UCSD-AML1 (cell line): Measurements from ENCODE around the gene PTPRQ.
"Not testable (repeated sequence)": the region's sequence is repeated elsewhere in the genome, so short reads cannot be mapped to it uniquely, and the experiment has no call there.

Experiments used
- DNase-seq: peaks from one replicate; lab custom pipeline; 2025; ENCODE audit not compliant: unreplicated experiment; lab: John Stamatoyannopoulos, UW

PTPRQ gene

GRCh38 chr12:80472236-80472635 lies 28.2 kb downstream of the PTPRQ start:
- no peak for DNase-seq

- peak; percentile 20 for DNase-seq
Measured at GRCh38 chr12:80472911-80473500, 29.0 kb downstream of the PTPRQ start.

DNA sequence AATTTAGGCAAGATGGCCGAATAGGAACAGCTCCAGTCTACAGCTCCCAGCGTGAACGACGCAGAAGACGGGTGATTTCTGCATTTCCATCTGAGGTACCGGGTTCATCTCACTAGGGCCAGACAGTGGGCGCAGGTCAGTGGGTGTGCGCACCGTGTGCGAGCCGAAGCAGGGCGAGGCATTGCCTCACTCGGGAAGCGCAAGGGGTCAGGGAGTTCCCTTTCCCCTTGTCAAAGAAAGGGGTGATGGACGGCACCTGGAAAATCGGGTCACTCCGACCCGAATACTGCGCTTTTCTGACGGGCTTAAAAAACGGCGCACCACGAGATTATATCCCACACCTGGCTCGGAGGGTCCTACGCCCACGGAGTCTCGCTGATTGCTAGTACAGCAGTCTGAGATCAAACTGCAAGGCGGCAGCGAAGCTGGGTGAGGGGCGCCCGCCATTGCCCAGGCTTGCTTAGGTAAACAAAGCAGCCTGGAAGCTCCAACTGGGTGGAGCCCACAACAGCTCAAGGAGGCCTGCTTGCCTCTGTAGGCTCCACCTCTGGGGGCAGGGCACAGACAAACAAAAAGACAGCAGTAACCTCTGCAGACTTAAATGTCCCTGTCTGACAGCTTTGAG lies 33.6 kb downstream of the PTPRQ start:
- DNase-seq: not testable (repeated sequence)

GRCh38 chr12:80484746-80485145 lies 40.7 kb downstream of the PTPRQ start:
- DNase-seq: no peak

- no peak for DNase-seq
Measured at GRCh38 chr12:80485222-80485987, 41.4 kb downstream of the PTPRQ start.

DNA sequence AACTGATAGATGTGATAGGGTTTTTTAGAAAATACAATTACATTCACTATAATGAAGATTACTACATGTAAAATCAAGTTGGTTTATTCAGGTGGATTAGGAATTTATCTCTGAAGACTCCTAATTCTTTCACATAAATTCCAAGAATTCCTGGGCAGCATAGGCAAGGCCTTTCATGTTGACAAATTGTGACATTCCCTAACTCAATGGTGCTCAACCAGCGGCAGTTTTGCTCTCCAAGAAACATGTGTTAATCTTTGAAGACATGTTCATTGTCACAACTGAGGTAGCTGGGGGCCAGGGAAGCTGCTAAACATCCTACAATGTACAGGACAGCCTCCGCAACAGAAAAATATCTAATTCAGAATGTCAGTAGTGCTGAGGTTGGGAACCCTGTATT lies 46.3 kb downstream of the PTPRQ start:
- no peak for DNase-seq

DNA sequence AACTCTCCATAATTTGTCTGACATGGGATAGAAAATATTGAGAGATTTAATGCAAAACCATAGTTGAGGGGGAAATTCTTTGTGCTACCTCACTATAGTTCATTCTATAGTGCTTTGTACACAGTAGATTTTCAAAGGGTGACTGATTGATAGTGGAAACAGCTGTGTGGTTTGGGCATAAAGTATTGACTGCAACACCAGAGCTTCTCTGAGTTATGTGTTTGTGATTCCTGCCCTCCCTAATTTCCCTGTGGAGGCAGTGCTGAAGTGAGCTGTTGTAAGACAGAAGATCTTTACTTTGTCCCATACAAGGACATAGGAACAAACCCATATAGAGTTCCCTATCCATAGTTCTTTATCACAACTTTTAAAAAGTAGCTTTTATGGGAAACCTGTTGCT lies 47.1 kb downstream of the PTPRQ start:
- DNase-seq: no peak

- no peak for DNase-seq
Measured at GRCh38 chr12:80493466-80493865, 49.4 kb downstream of the PTPRQ start.

DNA sequence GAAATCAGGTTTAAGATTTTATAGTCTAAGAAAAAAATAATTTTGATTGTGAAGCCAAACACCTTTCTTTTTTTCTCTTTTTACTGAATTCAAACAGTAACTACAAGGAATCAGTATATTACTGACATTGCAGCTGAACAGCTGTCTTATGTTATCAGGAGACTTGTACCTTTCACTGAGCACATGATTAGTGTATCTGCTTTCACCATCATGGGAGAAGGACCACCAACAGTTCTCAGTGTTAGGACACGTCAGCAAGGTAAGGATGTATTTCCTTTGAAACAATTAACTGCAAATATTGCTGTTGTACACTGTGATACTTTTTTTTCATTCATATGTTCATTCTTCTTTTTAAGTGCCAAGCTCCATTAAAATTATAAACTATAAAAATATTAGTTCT lies 50.8 kb downstream of the PTPRQ start:
- no peak for DNase-seq

DNA sequence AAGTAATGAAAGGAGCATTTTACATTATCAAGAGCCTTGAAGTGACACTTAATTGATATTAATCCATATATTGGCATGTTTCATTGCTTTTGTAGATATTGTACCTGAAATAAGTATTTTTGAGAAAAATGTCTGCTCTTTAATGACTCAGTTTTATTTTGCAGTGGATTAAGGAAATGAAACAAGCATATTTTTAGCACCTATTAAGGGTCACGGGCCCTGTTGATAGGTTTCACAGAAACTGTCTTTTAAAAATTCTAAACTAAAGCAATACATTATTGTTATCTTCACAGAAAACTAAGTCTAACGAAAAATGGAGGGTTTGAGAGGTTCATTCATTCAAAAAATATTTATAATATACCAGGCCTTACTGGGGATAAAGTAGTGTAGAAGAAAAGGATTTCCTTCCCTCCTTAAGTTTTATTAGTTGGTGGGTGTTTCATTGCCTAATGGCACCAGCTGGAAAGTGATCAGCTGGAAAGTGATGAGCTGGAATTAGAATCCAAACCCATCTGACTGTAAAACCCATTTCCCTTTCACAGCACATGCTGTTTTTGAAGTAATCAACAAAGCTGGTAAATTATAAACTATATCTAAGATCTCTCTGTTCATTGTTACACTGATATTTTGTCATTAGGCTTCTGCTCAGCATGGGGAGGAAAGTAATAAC lies 54.2 kb downstream of the PTPRQ start:
- DNase-seq: no peak

GRCh38 chr12:80504389-80505163 lies 60.5 kb downstream of the PTPRQ start:
- DNase-seq: no peak

- DNase-seq: no peak
Measured at GRCh38 chr12:80509781-80510556, 65.9 kb downstream of the PTPRQ start.

- no peak for DNase-seq
Measured at GRCh38 chr12:80512781-80513180, 68.7 kb downstream of the PTPRQ start.

DNA sequence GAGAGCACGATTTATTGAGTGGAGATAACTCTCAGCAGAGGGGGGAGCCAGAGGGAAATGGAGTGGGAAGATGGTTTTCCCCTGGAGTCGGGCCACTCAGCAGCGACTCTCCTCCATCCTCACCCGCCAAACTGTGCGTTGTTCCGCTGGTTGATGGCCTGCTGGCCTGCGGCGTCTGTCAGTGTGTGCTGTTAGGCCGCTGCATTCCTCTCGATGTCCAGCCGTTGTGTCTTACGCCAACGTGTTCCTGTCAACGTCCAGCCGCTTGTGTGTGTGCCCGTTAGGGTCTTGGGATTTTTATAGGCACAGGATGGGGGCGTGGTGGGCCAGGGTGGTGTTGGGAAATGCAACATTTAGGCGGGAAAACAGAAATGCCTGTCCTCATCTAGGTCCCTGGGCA lies 69.2 kb downstream of the PTPRQ start:
- peak; percentile 3 for DNase-seq

DNA sequence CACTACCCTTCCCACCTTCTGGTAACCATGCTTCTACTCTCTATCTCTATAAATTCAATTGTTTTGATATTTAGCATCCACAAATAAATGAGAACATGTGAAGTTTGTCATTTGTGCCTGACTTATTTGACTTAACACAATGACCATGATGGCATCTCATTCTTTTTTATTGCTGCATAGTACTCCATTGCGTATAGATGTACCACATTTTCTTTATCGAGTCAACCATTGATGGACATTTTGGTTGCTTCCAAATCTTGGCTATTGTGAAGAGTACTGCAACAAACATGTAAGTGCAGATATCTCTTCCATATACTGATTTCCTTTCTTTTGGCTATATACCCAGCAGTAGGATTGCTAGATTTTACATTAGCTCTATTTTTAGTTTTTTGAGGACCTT lies 73.6 kb downstream of the PTPRQ start:
- DNase-seq: no peak

DNA sequence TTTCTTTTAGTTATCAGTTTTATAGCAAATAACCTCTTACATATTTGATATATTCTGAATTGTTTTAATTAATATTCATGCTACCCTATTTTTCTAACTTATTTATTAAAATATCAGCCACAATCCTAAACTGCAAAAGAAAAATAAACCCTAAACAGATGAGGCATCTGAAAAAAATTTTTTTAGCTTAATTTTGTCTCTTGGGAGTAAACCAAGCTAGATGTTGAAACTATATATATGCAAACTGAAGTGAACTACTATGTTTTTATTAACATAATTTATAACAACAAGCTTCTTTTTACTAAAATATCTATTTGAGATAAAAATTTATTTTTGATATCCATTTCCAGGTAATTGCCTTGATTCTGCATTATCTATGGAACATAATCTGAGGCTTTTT lies 87.6 kb downstream of the PTPRQ start:
- no peak for DNase-seq

DNA sequence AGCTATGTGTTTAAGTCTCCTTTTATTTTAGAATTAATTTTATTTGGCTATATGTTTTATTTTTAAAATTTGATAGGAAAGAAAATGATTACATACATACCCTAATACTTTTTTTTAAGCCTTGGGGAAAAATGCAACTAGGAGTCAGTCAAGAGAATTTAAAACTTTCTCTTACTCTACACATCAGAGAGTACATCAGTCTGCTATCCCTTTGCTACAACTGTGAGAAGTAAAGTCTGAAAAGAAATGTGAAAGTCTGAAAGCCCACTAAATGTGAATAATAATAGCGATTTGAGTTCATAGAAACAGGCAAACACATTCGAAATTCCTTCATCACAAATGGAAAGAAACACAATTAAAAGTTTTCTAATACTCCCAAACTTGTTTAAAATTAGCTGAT lies 95.0 kb downstream of the PTPRQ start:
- DNase-seq: no peak

GRCh38 chr12:80549298-80549697 lies 105.3 kb downstream of the PTPRQ start:
- no peak for DNase-seq

DNA sequence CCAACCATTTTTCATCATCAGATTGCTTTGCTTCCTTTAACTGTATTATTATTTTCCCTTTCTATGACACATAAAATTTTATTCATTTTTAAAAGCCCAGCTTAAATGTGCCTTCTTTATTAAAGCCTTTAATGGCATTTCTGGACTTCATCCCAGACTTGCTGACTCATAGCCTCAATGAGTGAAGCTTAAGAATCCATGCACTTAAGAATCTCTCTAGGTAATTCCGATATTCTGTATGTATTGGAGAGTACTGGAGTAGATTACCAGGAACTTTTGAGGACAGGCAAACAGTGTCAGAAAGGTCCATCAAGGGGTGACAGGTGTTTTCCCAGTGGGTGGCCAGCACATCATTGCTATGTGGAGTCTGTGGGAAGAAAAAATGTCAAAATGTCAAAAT lies 107.9 kb downstream of the PTPRQ start:
- DNase-seq: no peak

- DNase-seq: no peak
Measured at GRCh38 chr12:80553316-80553715, 109.3 kb downstream of the PTPRQ start.
